Measurements from ENCODE around the gene FZD1. TPM values are rescaled to one million over a fixed set of nuclear protein-coding genes. Genes with fewer than 3 reads are reported as not detected.

Gene FZD1
- total RNA-seq, 1 donor from 2014 or later, result 11.5 TPM

DNA sequence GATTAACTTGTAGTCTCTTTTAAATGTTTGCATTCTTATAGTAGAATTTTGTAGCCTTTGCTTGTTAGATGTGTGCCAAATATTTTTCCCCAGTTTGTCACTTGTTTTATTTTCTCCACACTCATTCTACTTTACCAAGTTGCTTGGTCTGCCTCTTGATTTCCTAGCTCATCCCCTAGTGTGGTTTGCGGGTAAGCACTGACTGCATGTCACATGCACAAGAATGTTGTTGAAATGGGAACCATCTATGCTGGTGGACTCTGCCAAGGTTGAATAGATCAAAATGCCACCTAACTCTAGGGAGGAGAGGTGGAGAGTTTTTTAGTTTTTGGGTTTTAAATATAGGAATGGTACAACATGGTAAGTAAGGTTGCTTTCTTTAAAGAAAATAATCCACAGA is 47.6 kb downstream of the FZD1 start:
- H3K27ac ChIP-seq (ENCODE audit: low read depth, low read length), result no peak overlapping the region
- no peaks in the 10 kb centered on the region for H3K27me3 ChIP-seq (ENCODE audit: control insufficient read depth in 3 of 3, insufficient read depth in 3 of 3, low read length in 3 of 3)
- H3K4me1 ChIP-seq (ENCODE audit: control insufficient read depth in 3 of 3, insufficient read depth in 3 of 3, low read length in 3 of 3), result no peaks in the 10 kb centered on the region
- no peaks in the 10 kb centered on the region for H3K9me3 ChIP-seq (ENCODE audit: control insufficient read depth in 3 of 3, low read length in 3 of 3)
- no peak overlapping the region for H3K9ac ChIP-seq (ENCODE audit: low read depth in 1 of 3, low read length in 3 of 3)
- H3K4me3 ChIP-seq (ENCODE audit: low read length in 3 of 3), result no peak overlapping the region
- H3K36me3 ChIP-seq (ENCODE audit: control insufficient read depth in 3 of 3, insufficient read depth in 3 of 3, low read length in 3 of 3), result no peaks in the 10 kb centered on the region

DNA sequence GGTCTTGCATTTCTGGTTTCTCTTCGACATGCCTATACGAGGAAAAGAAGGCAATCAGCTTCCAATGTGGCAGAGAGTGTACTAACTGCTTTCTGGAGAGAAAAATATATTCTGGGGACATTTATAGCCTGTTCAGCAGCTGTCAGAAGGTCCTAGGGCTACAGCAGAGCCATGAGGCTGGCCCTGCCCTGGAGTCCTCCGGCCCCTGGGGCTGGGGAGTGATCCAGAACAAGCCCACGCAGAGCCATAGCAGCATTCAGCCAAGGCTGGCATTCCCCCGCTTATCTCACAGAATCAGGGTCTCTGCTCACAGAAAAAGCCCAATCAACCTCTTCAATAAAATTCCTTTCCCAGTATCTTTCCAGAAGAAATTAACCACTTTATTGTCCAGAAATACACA is 48.9 kb downstream of the FZD1 start:
- H3K9me3 ChIP-seq (ENCODE audit: control insufficient read depth in 3 of 3, low read length in 3 of 3), result no peaks in the 10 kb centered on the region
- H3K9ac ChIP-seq (ENCODE audit: low read depth in 1 of 3, low read length in 3 of 3), result no peak overlapping the region
- H3K4me3 ChIP-seq (ENCODE audit: low read length in 3 of 3), result no peak overlapping the region
- H3K36me3 ChIP-seq (ENCODE audit: control insufficient read depth in 3 of 3, insufficient read depth in 3 of 3, low read length in 3 of 3), result no peaks in the 10 kb centered on the region
- H3K4me1 ChIP-seq (ENCODE audit: control insufficient read depth in 3 of 3, insufficient read depth in 3 of 3, low read length in 3 of 3), result no peaks in the 10 kb centered on the region
- no peaks in the 10 kb centered on the region for H3K27me3 ChIP-seq (ENCODE audit: control insufficient read depth in 3 of 3, insufficient read depth in 3 of 3, low read length in 3 of 3)
- H3K27ac ChIP-seq (ENCODE audit: low read depth, low read length), result no peak overlapping the region

DNA sequence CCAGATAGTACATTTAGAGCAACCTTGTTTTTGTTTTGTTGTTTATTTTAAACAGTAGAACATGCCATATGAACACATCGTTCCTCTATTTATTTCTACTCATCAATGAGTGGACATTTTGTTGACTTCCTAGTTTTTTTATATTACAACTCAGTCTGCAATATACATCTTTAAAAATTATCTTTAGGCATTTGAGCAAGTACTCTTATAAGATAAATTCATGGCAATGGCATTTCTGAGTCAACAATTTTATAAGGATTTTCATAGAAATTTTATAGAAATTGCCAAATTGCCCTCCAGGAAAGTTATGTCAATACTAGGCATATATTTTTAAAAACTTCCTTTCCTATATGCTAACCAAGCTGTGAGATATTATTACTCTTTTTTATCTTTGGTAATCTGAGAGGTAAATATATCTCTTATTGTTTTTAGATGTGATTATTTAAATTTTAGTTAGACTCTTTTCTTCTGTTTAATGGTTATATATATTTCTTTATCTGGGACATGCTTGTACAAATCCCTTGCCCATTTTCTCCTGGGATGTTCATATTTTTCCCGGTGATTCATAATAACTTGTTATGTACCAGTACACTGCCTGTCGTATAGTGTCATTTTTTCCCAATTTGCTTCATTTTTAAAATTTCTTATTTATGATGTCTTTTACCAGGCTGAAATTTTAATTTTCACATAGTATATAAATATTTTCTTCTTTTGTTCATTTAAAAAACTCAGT is 50.5 kb downstream of the FZD1 start:
- Histone ChIP-seq H3K4me1 (ENCODE audit: control insufficient read depth in 3 of 3, insufficient read depth in 3 of 3, low read length in 3 of 3) (no peaks in the 10 kb centered on the region), H3K27ac (ENCODE audit: low read depth, low read length) (no peak overlapping the region), H3K9ac (ENCODE audit: low read depth in 1 of 3, low read length in 3 of 3) (no peak overlapping the region), H3K9me3 (ENCODE audit: control insufficient read depth in 3 of 3, low read length in 3 of 3) (no peaks in the 10 kb centered on the region), H3K27me3 (ENCODE audit: control insufficient read depth in 3 of 3, insufficient read depth in 3 of 3, low read length in 3 of 3) (no peaks in the 10 kb centered on the region), H3K4me3 (ENCODE audit: low read length in 3 of 3) (no peak overlapping the region), H3K36me3 (ENCODE audit: control insufficient read depth in 3 of 3, insufficient read depth in 3 of 3, low read length in 3 of 3) (no peaks in the 10 kb centered on the region)

DNA sequence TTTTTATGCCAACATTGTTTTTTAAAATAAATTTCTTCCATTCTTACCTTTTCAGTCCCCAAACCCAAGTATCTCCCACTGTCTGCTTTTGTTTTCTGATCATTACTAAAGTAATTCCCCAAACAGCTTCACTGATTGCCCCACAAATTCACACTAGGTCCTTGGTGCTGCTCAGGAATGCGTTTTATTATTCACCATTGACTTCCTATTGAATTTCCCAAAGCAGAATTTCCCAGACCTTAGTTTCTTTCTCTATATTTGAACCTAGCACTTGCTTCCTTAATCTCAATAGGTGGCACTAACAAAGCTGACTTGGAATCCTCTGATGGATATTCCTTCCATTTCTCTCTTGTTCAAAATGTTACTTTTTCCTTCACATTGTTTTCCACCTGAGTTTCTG is 52.2 kb downstream of the FZD1 start:
- no peak overlapping the region for H3K27ac ChIP-seq (ENCODE audit: low read depth, low read length)
- no peaks in the 10 kb centered on the region for H3K36me3 ChIP-seq (ENCODE audit: control insufficient read depth in 3 of 3, insufficient read depth in 3 of 3, low read length in 3 of 3)
- no peaks in the 10 kb centered on the region for H3K9me3 ChIP-seq (ENCODE audit: control insufficient read depth in 3 of 3, low read length in 3 of 3)
- H3K4me1 ChIP-seq (ENCODE audit: control insufficient read depth in 3 of 3, insufficient read depth in 3 of 3, low read length in 3 of 3), result no peaks in the 10 kb centered on the region
- no peak overlapping the region for H3K9ac ChIP-seq (ENCODE audit: low read depth in 1 of 3, low read length in 3 of 3)
- no peak overlapping the region for H3K4me3 ChIP-seq (ENCODE audit: low read length in 3 of 3)
- no peaks in the 10 kb centered on the region for H3K27me3 ChIP-seq (ENCODE audit: control insufficient read depth in 3 of 3, insufficient read depth in 3 of 3, low read length in 3 of 3)

DNA sequence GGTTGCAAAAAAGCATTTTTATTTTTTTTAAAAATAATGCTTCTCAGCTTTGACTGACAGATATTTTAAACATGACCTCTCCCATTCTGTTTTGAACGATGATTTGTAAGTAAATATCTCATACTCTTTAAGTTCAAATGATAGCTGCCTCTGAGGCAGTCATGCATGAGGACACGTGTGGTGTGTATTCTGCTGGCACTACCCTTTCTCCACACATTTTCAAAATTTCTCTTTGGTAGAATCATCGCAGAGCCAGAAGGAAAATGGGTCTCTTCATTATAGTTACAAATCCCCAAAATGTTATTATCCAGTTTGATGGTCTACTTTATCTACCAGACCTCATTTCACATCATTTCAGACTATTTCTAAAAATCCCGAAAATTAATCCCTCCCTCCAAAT is 55.1 kb downstream of the FZD1 start:
- Histone ChIP-seq H3K27me3 (ENCODE audit: control insufficient read depth in 3 of 3, insufficient read depth in 3 of 3, low read length in 3 of 3) (no peaks in the 10 kb centered on the region), H3K4me1 (ENCODE audit: control insufficient read depth in 3 of 3, insufficient read depth in 3 of 3, low read length in 3 of 3) (peaks cover 0 to 3% (median 0%) of the 10 kb centered on the region in 3 donors), H3K9ac (ENCODE audit: low read depth in 1 of 3, low read length in 3 of 3) (no peak overlapping the region), H3K9me3 (ENCODE audit: control insufficient read depth in 3 of 3, low read length in 3 of 3) (no peaks in the 10 kb centered on the region), H3K36me3 (ENCODE audit: control insufficient read depth in 3 of 3, insufficient read depth in 3 of 3, low read length in 3 of 3) (no peaks in the 10 kb centered on the region), H3K27ac (ENCODE audit: low read depth, low read length) (no peak overlapping the region), H3K4me3 (ENCODE audit: low read length in 3 of 3) (no peak overlapping the region)

DNA sequence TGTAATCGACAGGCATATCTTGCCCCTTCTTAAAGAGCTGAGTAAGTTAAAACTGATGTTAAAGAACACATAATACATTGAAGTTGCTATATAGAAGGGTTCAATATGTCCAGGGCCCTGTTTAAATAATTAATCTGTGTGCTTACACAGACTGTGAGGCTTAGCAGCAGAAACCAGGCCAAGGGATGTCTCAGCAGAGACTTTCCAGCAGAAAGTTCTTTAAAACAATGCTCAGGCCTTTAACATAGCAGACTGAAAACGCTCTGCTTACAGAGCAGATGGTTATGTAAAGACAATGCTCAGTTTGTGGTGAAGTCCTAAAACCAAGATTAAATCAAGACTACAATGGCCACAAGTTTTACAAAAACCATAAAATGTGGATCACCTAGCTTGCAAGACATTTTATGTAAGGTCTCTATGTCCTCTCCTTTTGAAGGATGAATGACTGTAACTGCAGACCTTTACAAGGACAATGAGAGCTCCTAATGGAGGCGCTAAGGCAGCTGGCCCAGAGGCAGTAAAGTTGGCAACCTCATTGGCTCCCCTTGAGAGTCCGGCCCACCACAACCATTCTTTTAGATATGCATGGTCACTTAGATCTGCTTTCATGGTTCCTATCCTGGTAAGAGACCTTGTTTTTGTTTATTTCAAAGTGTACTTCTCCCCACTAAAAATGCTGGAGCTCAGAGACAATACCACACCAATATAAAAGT is 56.3 kb downstream of the FZD1 start:
- H3K27me3 ChIP-seq (ENCODE audit: control insufficient read depth in 3 of 3, insufficient read depth in 3 of 3, low read length in 3 of 3), result no peaks in the 10 kb centered on the region
- H3K4me1 ChIP-seq (ENCODE audit: control insufficient read depth in 3 of 3, insufficient read depth in 3 of 3, low read length in 3 of 3), result peaks cover 0 to 3% (median under 1%) of the 10 kb centered on the region in 3 donors
- no peak overlapping the region for H3K27ac ChIP-seq (ENCODE audit: low read depth, low read length)
- no peak overlapping the region for H3K9ac ChIP-seq (ENCODE audit: low read depth in 1 of 3, low read length in 3 of 3)
- no peaks in the 10 kb centered on the region for H3K36me3 ChIP-seq (ENCODE audit: control insufficient read depth in 3 of 3, insufficient read depth in 3 of 3, low read length in 3 of 3)
- H3K9me3 ChIP-seq (ENCODE audit: control insufficient read depth in 3 of 3, low read length in 3 of 3), result no peaks in the 10 kb centered on the region
- no peak overlapping the region for H3K4me3 ChIP-seq (ENCODE audit: low read length in 3 of 3)

Measured in skeletal muscle tissue (tissue), 4 donors.